HepG2 (cell line): Measurements from ENCODE around the gene FBLIM1. TPM values are rescaled to one million over a fixed set of nuclear protein-coding genes. Genes with fewer than 3 reads are reported as not detected.

Source experiments
- ATAC-seq: fragments of 200-7000 bp; cut with Tn5 transposase; 3 replicates; pipeline ENCODE4 v1.9.1; 2020; ENCODE audit warnings: mild to moderate bottlenecking, moderate library complexity
- BruUV-seq: library from RNA; stranded (reverse); fragments of 400-500 nt; replicated peaks from 2 replicates; lab custom pipeline; 2021; lab: Mats Ljungman, UMichigan
- CTCF ChIA-PET: fragments of 300-600 bp; formaldehyde crosslinking; extraction: SDS; loops from one replicate; lab custom pipeline; 2021; ENCODE audit warnings: low total read pairs, inconsistent platforms, low intra/inter-chr PET ratio; lab: Yijun Ruan, JAX
- POLR2A ChIA-PET: fragments of 350-600 bp; sonication (Branson Sonifier 250); formaldehyde crosslinking; loops from one replicate; lab custom pipeline; 2020; ENCODE audit warnings: antibody characterized with exemption, inconsistent platforms; lab: Yijun Ruan, JAX
- DNase-seq: peaks from one replicate; pipeline ENCODE4 v3.0.0-alpha.2; 2015; ENCODE audit warnings: low spot score
- FAIRE-seq: peaks from 3 replicates; lab custom pipeline; 2011; peaks lifted over from hg19 to GRCh38; lab: Jason Lieb, UNC
- H2AFZ ChIP-seq: one replicate; pipeline ENCODE4 v1.6.1; 2011; ENCODE audit warnings: low read length, inconsistent platforms
- H3K27ac ChIP-seq: fragments of 300-600 bp; 3 replicates; pipeline ENCODE4 v1.8.0; 2011; ENCODE audit warnings: mixed run types, mild to moderate bottlenecking, mixed read lengths, low read length, inconsistent platforms; ENCODE audit not compliant: insufficient read depth; ENCODE audit errors: extremely low read length
- H3K27me3 ChIP-seq, 2 experiments: fragments of 200-600 bp in 1 of 2; 2 replicates in 1 of 2; 3 replicates in 1 of 2; pipeline versions ENCODE4 v1.6.0 to v1.8.0; 2011; ENCODE audit warnings: low read length in 2 of 2, mild to moderate bottlenecking in 2 of 2, moderate library complexity in 2 of 2, inconsistent platforms in 1 of 2; ENCODE audit not compliant: insufficient read depth in 2 of 2, control insufficient read depth in 1 of 2
- H3K36me3 ChIP-seq, 2 experiments: fragments of 200-600 bp in 1 of 2; replicated peaks in 1 of 2; 2 replicates in 1 of 2; 3 replicates in 1 of 2; pipeline versions ENCODE4 v1.5.1 to v1.8.0; 2011; ENCODE audit warnings: low read length in 2 of 2, inconsistent platforms in 1 of 2; ENCODE audit not compliant: insufficient read depth in 2 of 2, control insufficient read depth in 1 of 2
- H3K4me1 ChIP-seq: 2 replicates; pipeline ENCODE4 v1.5.1; 2012; ENCODE audit warnings: low read length, inconsistent platforms; ENCODE audit not compliant: insufficient read depth
- H3K4me2 ChIP-seq: 2 replicates; pipeline ENCODE4 v1.6.0; 2011; ENCODE audit warnings: low read depth, low read length, inconsistent platforms
- H3K4me3 ChIP-seq, 3 experiments: fragments of 200-600 bp in 1 of 3; sonication (generic), shearing (Covaris generic) in 1 of 3; replicated peaks in 1 of 3; 2 replicates each; pipeline ENCODE4 v1.5.1; 2011 to 2016; ENCODE audit warnings: low read length in 3 of 3, inconsistent platforms in 2 of 3, low read depth in 2 of 3, mild to moderate bottlenecking in 2 of 3, control low read depth in 1 of 3, mixed read lengths in 1 of 3; ENCODE audit not compliant: insufficient read depth in 1 of 3
- H3K79me2 ChIP-seq: one replicate; pipeline ENCODE4 v1.6.1; 2011; ENCODE audit warnings: low read length, inconsistent platforms; ENCODE audit not compliant: insufficient read depth
- H3K9ac ChIP-seq: 2 replicates; pipeline ENCODE4 v1.6.0; 2011; ENCODE audit warnings: mild to moderate bottlenecking, low read depth, low read length, inconsistent platforms; ENCODE audit not compliant: insufficient read depth
- H3K9me3 ChIP-seq: 2 replicates; pipeline ENCODE4 v1.5.1; 2012; ENCODE audit warnings: mild to moderate bottlenecking, low read length
- H4K20me1 ChIP-seq: 2 replicates; pipeline ENCODE4 v1.6.0; 2011; ENCODE audit warnings: inconsistent platforms, mild to moderate bottlenecking, low read length, moderate library complexity; ENCODE audit not compliant: insufficient read depth
- CBX5 ChIP-seq: sonication (generic); formaldehyde crosslinking; IDR thresholded peaks from 2 replicates; pipeline ENCODE4 v1.4.0; 2020; ENCODE audit warnings: missing genetic modification reagents, borderline replicate concordance
- GABPA ChIP-seq, 2 experiments: IDR thresholded peaks; 2 replicates each; pipeline ENCODE4 v1.6.1; 2011 to 2016; ENCODE audit warnings: low read depth in 2 of 2, low read length in 1 of 2, missing biosample characterization in 1 of 2, missing genetic modification characterization in 1 of 2
- KLF11 ChIP-seq: IDR thresholded peaks from 2 replicates; pipeline ENCODE4 v1.6.1; 2016; ENCODE audit warnings: missing compliant biosample characterization
- KLF12 ChIP-seq: sonication (generic); formaldehyde crosslinking; IDR thresholded peaks from 2 replicates; pipeline ENCODE4 v1.4.0; 2020; ENCODE audit warnings: missing genetic modification reagents, borderline replicate concordance
- MLLT10 ChIP-seq: sonication (generic); formaldehyde crosslinking; IDR thresholded peaks from 2 replicates; pipeline ENCODE4 v1.4.0; 2020; ENCODE audit warnings: missing genetic modification reagents
- MTA1 ChIP-seq: sonication (generic); formaldehyde crosslinking; IDR thresholded peaks from 2 replicates; pipeline ENCODE4 v1.4.0; 2020; ENCODE audit warnings: missing genetic modification reagents, mild to moderate bottlenecking, borderline replicate concordance
- NFIB ChIP-seq: sonication (generic); formaldehyde crosslinking; IDR thresholded peaks from 2 replicates; pipeline ENCODE4 v1.9.0; 2021; ENCODE audit warnings: missing genetic modification reagents, mild to moderate bottlenecking, borderline replicate concordance
- PHF5A ChIP-seq: IDR thresholded peaks from one replicate; pipeline ENCODE4 v1.6.1; 2018; ENCODE audit warnings: low read depth, missing genetic modification reagents; ENCODE audit not compliant: unreplicated experiment
- PLRG1 ChIP-seq: fragments of 450-650 bp; conservative IDR thresholded peaks from 2 replicates; pipeline ENCODE4 v1.6.1; 2016
- RNF219 ChIP-seq: sonication (generic); formaldehyde crosslinking; IDR thresholded peaks from 2 replicates; pipeline ENCODE4 v1.5.0; 2020; ENCODE audit warnings: mild to moderate bottlenecking, missing genetic modification reagents
- SAFB2 ChIP-seq: sonication (generic); formaldehyde crosslinking; IDR thresholded peaks from 2 replicates; pipeline ENCODE4 v1.5.1; 2020; ENCODE audit warnings: missing genetic modification reagents, low read depth, mild to moderate bottlenecking, borderline replicate concordance
- SETDB1 ChIP-seq: sonication (generic); formaldehyde crosslinking; IDR thresholded peaks from 2 replicates; pipeline ENCODE4 v1.5.1; 2020; ENCODE audit warnings: missing genetic modification reagents, mild to moderate bottlenecking, borderline replicate concordance
- SMAD3 ChIP-seq: sonication (generic); formaldehyde crosslinking; IDR thresholded peaks from 2 replicates; pipeline ENCODE4 v1.4.0; 2020; ENCODE audit warnings: missing genetic modification reagents
- TGIF2 ChIP-seq: IDR thresholded peaks from 2 replicates; pipeline ENCODE4 v1.6.1; 2016; ENCODE audit warnings: control low read depth, missing compliant biosample characterization
- TMF1 ChIP-seq: sonication (generic); formaldehyde crosslinking; IDR thresholded peaks from 2 replicates; pipeline ENCODE4 v1.8.1; 2022; ENCODE audit warnings: low read depth, missing genetic modification reagents
- ZBTB39 ChIP-seq: sonication (generic); formaldehyde crosslinking; IDR thresholded peaks from 2 replicates; pipeline ENCODE4 v1.5.0; 2020; ENCODE audit warnings: missing genetic modification reagents
- ZBTB7A ChIP-seq: sonication (generic); formaldehyde crosslinking; IDR thresholded peaks from 2 replicates; pipeline ENCODE4 v1.8.0; 2022; ENCODE audit warnings: mild to moderate bottlenecking, missing genetic modification reagents
- ZNF207 ChIP-seq: fragments of 450-650 bp; IDR thresholded peaks from 2 replicates; pipeline ENCODE4 v1.6.1; 2016; ENCODE audit warnings: antibody characterized with exemption, borderline replicate concordance
- ZNF329 ChIP-seq: sonication (generic); formaldehyde crosslinking; IDR thresholded peaks from 2 replicates; pipeline ENCODE4 v1.9.0; 2021; ENCODE audit warnings: low read depth, mild to moderate bottlenecking, missing genetic modification reagents
- ZNF543 ChIP-seq: sonication (generic); formaldehyde crosslinking; IDR thresholded peaks from 2 replicates; pipeline ENCODE4 v1.4.0; 2020; ENCODE audit warnings: mild to moderate bottlenecking, missing genetic modification reagents
- ZNF562 ChIP-seq: sonication (generic); formaldehyde crosslinking; IDR thresholded peaks from 2 replicates; pipeline ENCODE4 v1.8.0; 2022; ENCODE audit warnings: missing genetic modification reagents, borderline replicate concordance
- ZNF589 ChIP-seq: sonication (generic); formaldehyde crosslinking; conservative IDR thresholded peaks from 2 replicates; pipeline ENCODE4 v1.8.0; 2022; ENCODE audit warnings: mild to moderate bottlenecking, moderate library complexity, missing genetic modification reagents
- ZNF878 ChIP-seq: sonication (generic); formaldehyde crosslinking; IDR thresholded peaks from 2 replicates; pipeline ENCODE4 v1.8.1; 2023; ENCODE audit warnings: mild to moderate bottlenecking, missing genetic modification reagents, moderate library complexity
- WGBS: methylation state at CpG from one replicate; pipeline ENCODE4 v1.1.6; 2017; ENCODE audit warnings: low lambda C conversion rate; 5-methylcytosine and 5-hydroxymethylcytosine counted together
- in situ Hi-C: cut with HindIII; loops from 2 replicates; pipeline ENCODE4 v1.10.0; 2017; ENCODE audit warnings: low pct_unique_long_range_greater_than_20kb; ENCODE audit not compliant: extremely low pct_ligation_motif_present
- intact Hi-C: fragments of 100-400 bp; cut with micrococcal nuclease; formaldehyde crosslinking; loops from one replicate; pipeline ENCODE4 v1.10.0; 2022; ENCODE audit not compliant: unreplicated experiment
- polyA plus RNA-seq, 8 experiments: library from polyadenylated mRNA; depleted of rRNA in 3 of 8; stranded (reverse) in 7 of 8; unstranded in 1 of 8; fragments of >200 nt; fragmentation: Illumina TruSeq in 4 of 8; extraction: Trizol in 4 of 8; gene quantifications; 2 replicates each; pipeline versions ENCODE4 v1.2.1 to v1.2.3, GENCODE V29; 2011 to 2016; ENCODE audit warnings: low read depth in 4 of 8, missing spikeins in 1 of 8, mixed read lengths in 1 of 8; ENCODE audit not compliant: insufficient read depth in 1 of 8
- total RNA-seq, 5 experiments: library from RNA; depleted of rRNA; stranded (reverse); fragments of >200 nt; fragmentation: Illumina TruSeq; extraction: Trizol; gene quantifications; 2 replicates each; pipeline ENCODE4 v1.2.3, GENCODE V29; 2016; ENCODE audit warnings: low read depth in 1 of 5

Gene FBLIM1
- total and polyA plus RNA-seq, 2 of the 13 experiments (the other 11 are each of a cell fraction or from before 2014, with no cell fraction given) = 10.6 to 23.0 TPM

- BruUV-seq = no TSS peak
- POLR2A ChIA-PET = interaction anchor here (1.0 to 1.6 kb wide), 2 partner anchors 146 to 154 kb away, joined by 4 to 6 read pairs; no protein-coding TSS in a partner anchor
- no peak within 1 kb of the TSS for H3K27ac ChIP-seq
- no peaks in the 10 kb centered on the region for H3K79me2 ChIP-seq
- H3K4me1 ChIP-seq = peaks cover 79% of the 10 kb centered on the region
- H3K36me3 ChIP-seq = no peaks in the 10 kb centered on the region
- in situ Hi-C loops = loop anchor here (5.0 kb wide), 1 partner anchor 145 kb away; no protein-coding TSS in a partner anchor
- DNase-seq (no peak), FAIRE-seq (peak; percentile 32), ATAC-seq (peak; percentile 3; the same call in 2 of the 3 replicates)
- no peaks in the 10 kb centered on the region for H3K27me3 ChIP-seq
- WGBS = 4% methylated on average over 14 of the region's 14 CpGs
- H4K20me1 ChIP-seq = no peaks in the 10 kb centered on the region
- H2AFZ ChIP-seq = peak within 1 kb of the TSS; percentile 80
- peak within 1 kb of the TSS; percentile 20; the same call in 1 of the 2 replicates for H3K9ac ChIP-seq
- CTCF ChIA-PET = no interaction called here
- intact Hi-C loops = loop anchor here (10.0 kb wide), 1 partner anchor 58 kb away; the partner anchor contains the start of gene PLEKHM2
- H3K4me2 ChIP-seq = peak within 1 kb of the TSS; percentile 85
- no peaks in the 10 kb centered on the region for H3K9me3 ChIP-seq
- H3K4me3 ChIP-seq = peak within 1 kb of the TSS; percentile 39 to 67 (median 40)
- TF ChIP-seq ZNF329 (CRISPR knock-in tag) (no peak), ZNF562 (CRISPR knock-in tag) (no peak), KLF12 (CRISPR knock-in tag) (no peak), SETDB1 (no peak), TMF1 (CRISPR knock-in tag) (no peak), ZNF543 (CRISPR knock-in tag) (no peak), ZNF878 (no peak), ZNF207 (no peak), NFIB (CRISPR knock-in tag) (no peak), ZNF589 (CRISPR knock-in tag) (no peak), MLLT10 (CRISPR knock-in tag) (no peak), GABPA (IDR thresholded peaks at IDR 0.05; ENCODE audit: low read depth, low read length) (no peak), GABPA (CRISPR knock-in tag; IDR thresholded peaks at IDR 0.05; ENCODE audit: low read depth) (no peak), TGIF2 (CRISPR knock-in tag) (no peak), ZBTB7A (CRISPR knock-in tag) (no peak), CBX5 (no peak), ZBTB39 (no peak), RNF219 (CRISPR knock-in tag) (no peak), SMAD3 (CRISPR knock-in tag) (no peak), PHF5A (CRISPR knock-in tag) (no peak), MTA1 (no peak), SAFB2 (CRISPR knock-in tag) (no peak), PLRG1 (no peak), KLF11 (CRISPR knock-in tag) (no peak)
These were observed 16.2 kb upstream of the FBLIM1 start, which contains the start of gene TMEM82 for GRCh38 chr1:15742339-15742801. Gene TMEM82 (plus strand): TSS chr1:15742499. CDS start chr1:15742560, 61 bp downstream.
